Neural crest cell (in vitro differentiated cells): ENCODE results near the gene AOC2. TPM values are rescaled to one million over a fixed set of nuclear protein-coding genes. Genes with fewer than 3 reads are reported as not detected.
"Not testable (repeated sequence)": the region's sequence is repeated elsewhere in the genome, so short reads cannot be mapped to it uniquely, and the experiment has no call there.

Experiments
- DNase-seq: peaks from one replicate; pipeline ENCODE4 v3.0.0; 2021; ENCODE audit warnings: low read depth, mixed read lengths, low spot score
- H3K27ac Mint-ChIP-seq: one replicate; pipeline ENCODE4 v1.8.0; 2021; ENCODE audit warnings: mild to moderate bottlenecking, mixed read lengths; ENCODE audit not compliant: unreplicated experiment
- H3K27me3 Mint-ChIP-seq: 2 replicates; pipeline ENCODE4 v1.8.0; 2021; ENCODE audit warnings: low read depth, mild to moderate bottlenecking, mixed read lengths
- H3K36me3 Mint-ChIP-seq: 2 replicates; pipeline ENCODE4 v1.8.0; 2021; ENCODE audit warnings: low read depth, mild to moderate bottlenecking, mixed read lengths
- H3K4me1 Mint-ChIP-seq: 2 replicates; pipeline ENCODE4 v1.8.0; 2021; ENCODE audit warnings: mixed read lengths
- H3K4me3 Mint-ChIP-seq: one replicate; pipeline ENCODE4 v1.8.0; 2021; ENCODE audit warnings: mild to moderate bottlenecking, mixed read lengths
- H3K9me3 Mint-ChIP-seq: 2 replicates; pipeline ENCODE4 v1.8.0; 2021; ENCODE audit warnings: mixed read lengths
- CTCF ChIP-seq: fragments of 200-600 bp; sonication (generic); conservative IDR thresholded peaks from 2 replicates; pipeline ENCODE4 v1.5.0; 2021; ENCODE audit warnings: antibody characterized with exemption, mild to moderate bottlenecking
- total RNA-seq: library from RNA; stranded (reverse); gene quantifications from 2 replicates; pipeline ENCODE4 v1.2.1, GENCODE V29; 2021

The AOC2 gene
- total RNA-seq, 1 donor from 2014 or later = 3.0 TPM

- Mint-ChIP-seq H3K36me3 (no peaks in the 10 kb centered on the region), H3K4me3 (no peak overlapping the region), H3K27me3 (no peaks in the 10 kb centered on the region), H3K9me3 (no peaks in the 10 kb centered on the region), H3K27ac (no peak overlapping the region), H3K4me1 (peaks cover 8% of the 10 kb centered on the region)
- TF ChIP-seq CTCF = no peak
- no peak for DNase-seq
Measured at GRCh38 chr17:42853004-42853403, 8.6 kb downstream of the AOC2 start.

GRCh38 chr17:42853597-42853967 is 9.2 kb downstream of the AOC2 start:
- no peak for TF ChIP-seq CTCF
- Mint-ChIP-seq H3K27me3 (no peaks in the 10 kb centered on the region), H3K4me1 (peaks cover 8% of the 10 kb centered on the region), H3K27ac (no peak overlapping the region), H3K4me3 (no peak overlapping the region), H3K36me3 (no peaks in the 10 kb centered on the region), H3K9me3 (no peaks in the 10 kb centered on the region)
- no peak for DNase-seq

GRCh38 chr17:42853968-42854790 is 9.8 kb downstream of the AOC2 start:
- no peak overlapping the region for H3K4me3 Mint-ChIP-seq
- TF ChIP-seq CTCF = no peak
- H3K36me3 Mint-ChIP-seq = no peaks in the 10 kb centered on the region
- no peak for DNase-seq
- no peaks in the 10 kb centered on the region for H3K9me3 Mint-ChIP-seq
- H3K27me3 Mint-ChIP-seq = no peaks in the 10 kb centered on the region
- H3K27ac Mint-ChIP-seq = no peak overlapping the region
- H3K4me1 Mint-ChIP-seq = peaks cover 8% of the 10 kb centered on the region

GRCh38 chr17:42855048-42855596 is 10.7 kb downstream of the AOC2 start:
- Mint-ChIP-seq H3K4me3 (no peak overlapping the region), H3K4me1 (peaks cover 8% of the 10 kb centered on the region), H3K9me3 (no peaks in the 10 kb centered on the region), H3K27me3 (no peaks in the 10 kb centered on the region), H3K36me3 (no peaks in the 10 kb centered on the region), H3K27ac (no peak overlapping the region)
- DNase-seq = no peak
- TF ChIP-seq CTCF = no peak

GRCh38 chr17:42856093-42856492 is 11.7 kb downstream of the AOC2 start:
- H3K4me3 Mint-ChIP-seq, H3K4me1 Mint-ChIP-seq, H3K36me3 Mint-ChIP-seq, DNase-seq, H3K27me3 Mint-ChIP-seq, H3K9me3 Mint-ChIP-seq, H3K27ac Mint-ChIP-seq: not testable (repeated sequence)

- not testable (repeated sequence) for H3K27ac Mint-ChIP-seq, H3K4me1 Mint-ChIP-seq, H3K27me3 Mint-ChIP-seq, H3K36me3 Mint-ChIP-seq, DNase-seq, H3K9me3 Mint-ChIP-seq, H3K4me3 Mint-ChIP-seq
Measured at GRCh38 chr17:42856516-42856915, 12.1 kb downstream of the AOC2 start.
